ENCODE data around the gene GAMT.

The GAMT gene

DNA sequence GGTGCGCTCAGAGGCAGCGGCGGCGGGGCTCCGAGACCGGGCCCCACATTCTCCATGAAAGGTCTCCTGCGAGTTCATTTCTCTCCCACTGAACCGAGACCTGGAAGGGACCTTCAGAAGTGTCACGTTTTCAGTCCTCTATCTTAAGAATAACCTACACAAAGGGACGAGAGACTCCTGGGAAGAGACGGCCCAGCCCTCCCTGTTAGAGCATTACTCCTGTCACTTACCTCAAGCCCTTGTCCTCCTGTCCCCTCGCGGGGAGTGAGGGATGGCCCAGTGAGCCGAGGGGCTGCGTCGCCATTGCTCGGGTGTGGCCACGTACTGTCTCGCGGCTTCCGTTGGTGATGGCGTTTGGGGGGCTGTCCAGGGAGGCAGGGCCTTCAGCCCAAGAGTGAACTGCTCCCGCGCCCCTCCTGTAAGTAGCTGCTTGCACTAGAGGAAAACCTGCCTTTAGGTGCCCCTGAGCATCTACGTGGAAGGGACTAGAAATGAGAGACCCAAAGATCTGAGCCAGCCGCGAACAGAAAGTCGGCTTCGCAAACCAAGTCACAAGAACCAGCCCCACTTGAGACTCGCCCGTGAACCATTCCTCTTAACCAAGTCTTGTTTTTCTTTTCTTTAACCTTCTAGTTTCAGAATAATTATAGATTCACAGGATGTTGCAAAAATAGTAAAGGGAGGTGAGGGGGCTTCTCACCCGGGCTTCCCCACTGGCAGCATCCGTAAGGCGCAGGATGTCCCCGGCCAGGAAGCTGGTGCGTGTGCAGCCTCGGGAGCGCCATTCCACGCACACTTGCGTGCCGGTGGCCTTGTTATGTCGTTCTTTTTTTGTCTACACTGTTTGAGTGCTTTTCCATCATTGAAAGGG, 38.7 kb downstream of the GAMT start:
- no peak for DNase-seq

GRCh38 chr19:1361601-1362386, 39.5 kb downstream of the GAMT start:
- no peak for DNase-seq

DNA sequence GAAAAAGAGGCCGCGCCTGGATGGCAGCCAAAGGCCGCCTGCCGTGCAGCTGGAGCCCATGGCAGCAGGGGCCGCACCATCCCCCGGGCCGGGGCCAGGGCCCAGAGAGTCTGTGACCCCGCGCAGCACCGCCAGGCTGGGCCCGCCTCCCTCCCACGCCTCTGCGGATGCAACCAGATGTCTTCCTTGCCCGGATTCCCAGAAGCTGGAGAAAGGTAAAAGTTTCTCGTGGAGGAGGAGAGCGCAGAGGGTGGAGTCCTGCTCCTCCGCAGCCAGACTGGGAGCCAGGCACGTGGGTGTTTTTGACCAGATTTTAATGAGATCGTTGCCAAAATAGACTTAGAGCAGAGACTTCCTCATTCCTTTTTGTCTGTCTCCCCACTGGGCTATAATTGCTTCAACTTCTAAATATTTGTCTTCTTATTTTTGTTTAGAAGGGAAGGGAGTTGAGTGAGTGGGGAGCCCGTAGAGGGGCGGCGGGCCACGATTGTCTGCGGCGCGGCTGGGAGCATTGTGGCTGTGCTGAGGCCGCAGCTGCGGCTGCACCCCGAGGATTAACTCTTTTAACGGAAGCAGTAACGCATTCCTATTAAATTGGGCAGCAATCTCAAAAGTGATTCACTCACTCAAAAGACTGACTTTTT, 40.4 kb downstream of the GAMT start:
- DNase-seq: no peak

GRCh38 chr19:1360126-1360817, 41.1 kb downstream of the GAMT start:
- no peak for DNase-seq

DNA sequence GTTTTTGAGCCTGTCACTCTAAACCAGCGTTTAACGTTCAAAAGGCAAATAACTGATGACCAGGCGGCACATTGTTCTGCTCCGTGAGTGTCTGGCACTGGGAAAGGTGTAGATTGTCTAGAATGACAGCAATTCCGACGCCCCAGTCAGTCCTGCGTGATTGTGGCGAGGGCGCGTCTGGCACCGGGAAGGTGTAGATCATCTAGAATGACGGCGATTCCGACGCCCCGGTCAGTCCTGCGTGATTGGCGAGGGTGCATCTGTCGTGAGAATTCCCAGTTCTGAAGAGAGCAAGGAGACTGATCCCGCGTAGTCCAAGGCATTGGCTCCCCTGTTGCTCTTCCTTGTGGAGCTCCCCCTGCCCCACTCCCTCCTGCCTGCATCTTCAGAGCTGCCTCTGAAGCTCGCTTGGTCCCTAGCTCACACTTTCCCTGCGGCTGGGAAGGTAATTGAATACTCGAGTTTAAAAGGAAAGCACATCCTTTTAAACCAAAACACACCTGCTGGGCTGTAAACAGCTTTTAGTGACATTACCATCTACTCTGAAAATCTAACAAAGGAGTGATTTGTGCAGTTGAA, 43.7 kb downstream of the GAMT start:
- DNase-seq: no peak

GRCh38 chr19:1356508-1356865, 44.9 kb downstream of the GAMT start:
- no peak for DNase-seq

DNA sequence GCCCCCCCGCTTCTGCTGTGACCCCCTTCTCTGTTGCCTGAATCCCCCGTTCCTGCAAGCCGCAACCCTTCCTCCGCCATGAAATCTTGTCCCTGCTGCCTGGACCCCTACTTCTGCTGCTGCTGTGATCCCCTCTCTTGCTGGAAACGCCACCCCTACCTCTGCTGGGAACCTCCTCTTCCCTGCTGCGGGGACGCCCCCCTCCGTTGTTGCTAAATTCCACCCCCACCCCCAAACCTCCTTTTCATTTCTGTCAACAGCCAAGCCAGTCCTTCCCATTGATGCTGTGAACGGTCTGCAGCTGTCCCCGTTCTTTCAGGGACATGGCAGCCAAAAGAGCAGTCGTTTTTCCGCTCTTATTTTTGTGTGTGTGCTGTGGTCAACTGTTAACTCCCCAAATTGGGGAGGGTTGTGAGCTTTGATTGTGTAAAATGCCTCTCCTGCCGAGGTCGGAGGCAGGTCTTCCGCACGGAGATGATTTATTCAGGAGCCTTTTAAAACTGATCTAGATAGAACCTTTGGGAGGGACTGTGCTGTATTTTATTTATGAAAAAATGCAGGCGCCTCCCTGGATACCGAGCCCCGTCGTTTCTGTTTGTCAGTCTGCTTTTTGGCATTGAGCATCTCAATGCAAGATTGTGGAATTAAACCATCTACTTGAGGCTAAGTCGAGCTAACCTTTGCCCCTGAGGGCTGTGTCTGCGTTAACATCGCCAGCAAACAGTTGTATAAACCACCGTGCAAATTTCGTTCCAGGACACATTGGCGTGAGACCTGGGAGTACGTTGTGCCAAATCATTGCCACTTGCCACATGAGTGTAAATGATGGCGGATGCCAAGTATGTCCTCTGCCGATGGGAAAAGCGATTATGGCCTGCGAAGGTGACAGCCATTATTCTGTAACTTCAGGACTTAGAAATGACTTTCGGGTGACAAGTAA, 45.5 kb downstream of the GAMT start:
- DNase-seq: no peak

DNA sequence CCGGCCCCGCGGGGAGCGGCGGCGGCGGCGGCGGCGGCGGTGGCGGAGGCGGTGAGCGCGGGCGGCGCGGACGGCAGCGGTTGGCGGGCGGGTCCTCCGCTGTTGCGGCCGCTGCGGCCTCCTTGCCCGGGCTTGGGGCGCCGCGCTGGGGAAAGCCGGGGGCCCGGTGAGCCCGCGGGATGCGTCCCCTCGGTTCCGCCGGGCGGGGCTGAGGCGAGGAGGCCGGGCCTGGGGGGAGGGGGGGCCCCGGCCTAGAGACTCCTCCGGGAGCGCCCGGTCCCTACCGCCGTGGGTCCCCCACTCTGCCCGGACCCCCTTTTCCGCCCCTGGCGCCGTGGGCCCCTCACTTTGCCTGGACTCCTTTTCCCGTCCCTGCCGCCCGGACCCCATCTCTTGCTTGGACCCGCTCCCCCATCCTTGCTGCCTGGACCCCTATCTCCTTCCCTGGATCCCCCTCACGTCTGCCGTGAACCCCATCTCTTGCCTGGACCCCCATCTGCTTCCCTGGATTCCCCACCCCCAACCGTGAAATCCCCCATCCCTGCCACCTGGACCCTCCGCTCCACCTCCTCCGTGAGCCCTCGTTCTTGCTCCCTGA, 46.3 kb downstream of the GAMT start:
- no peak for DNase-seq

DNA sequence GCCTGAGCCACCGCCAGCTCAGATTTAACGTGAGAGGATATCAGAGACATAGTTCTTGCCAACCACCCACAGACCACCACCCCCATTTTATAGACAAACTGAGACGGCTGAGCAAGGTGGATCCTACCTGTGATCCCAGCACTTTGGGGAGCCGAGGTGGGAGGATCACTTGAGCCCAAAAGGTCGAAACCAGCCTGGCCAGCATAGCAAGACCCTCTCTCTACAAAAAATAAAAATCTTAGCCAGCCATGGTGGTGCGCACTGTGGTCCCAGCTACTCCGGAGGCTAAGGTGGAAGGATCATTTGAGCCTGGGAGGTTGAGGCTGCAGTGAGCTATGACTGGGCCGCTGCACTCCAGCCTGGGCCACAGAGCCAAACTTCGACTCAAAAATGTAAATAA, 48.2 kb downstream of the GAMT start:
- no peak for DNase-seq

DNA sequence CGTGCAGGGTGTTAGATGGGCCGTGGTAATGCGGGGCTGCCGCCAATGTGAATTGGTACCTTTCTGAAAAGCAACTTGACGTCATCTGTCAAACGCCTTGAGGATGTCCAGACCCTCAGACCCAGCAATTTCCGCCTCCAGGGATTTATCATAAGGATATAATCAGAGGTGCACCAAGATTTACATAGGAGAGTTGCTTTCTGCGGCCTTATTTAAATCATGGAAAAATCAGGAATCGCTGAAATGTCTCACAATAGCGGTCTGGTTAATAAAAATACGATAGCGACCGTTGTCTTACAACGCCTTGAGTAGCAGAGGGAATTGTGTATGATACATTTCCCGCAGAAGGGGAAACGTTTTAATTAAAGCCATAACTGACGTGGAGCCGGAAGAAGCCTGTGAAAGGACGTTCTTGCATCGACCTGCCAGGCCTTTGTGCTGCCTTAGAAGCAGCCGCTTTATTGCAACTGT, 49.9 kb downstream of the GAMT start:
- no peak for DNase-seq

DNA sequence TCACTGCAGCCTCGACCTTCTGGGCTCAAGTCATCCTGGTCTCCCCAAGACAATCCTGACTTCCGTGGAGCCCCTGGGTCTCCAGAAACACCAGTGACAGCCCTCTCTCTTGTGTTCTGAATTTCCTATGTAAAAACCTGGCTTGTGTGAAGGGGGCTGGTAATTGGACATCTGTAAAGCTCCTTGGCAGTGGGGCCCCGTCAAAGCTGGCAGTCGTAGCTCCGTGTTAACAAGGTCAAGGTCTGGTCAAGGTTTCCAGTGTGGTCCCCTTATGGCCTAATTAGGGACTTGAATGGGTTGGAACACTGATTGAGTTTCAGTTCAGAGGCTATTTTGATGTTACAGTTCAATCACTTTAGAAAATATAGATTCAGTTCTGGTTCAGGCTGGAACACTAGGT, 50.5 kb downstream of the GAMT start:
- no peak for DNase-seq

DNA sequence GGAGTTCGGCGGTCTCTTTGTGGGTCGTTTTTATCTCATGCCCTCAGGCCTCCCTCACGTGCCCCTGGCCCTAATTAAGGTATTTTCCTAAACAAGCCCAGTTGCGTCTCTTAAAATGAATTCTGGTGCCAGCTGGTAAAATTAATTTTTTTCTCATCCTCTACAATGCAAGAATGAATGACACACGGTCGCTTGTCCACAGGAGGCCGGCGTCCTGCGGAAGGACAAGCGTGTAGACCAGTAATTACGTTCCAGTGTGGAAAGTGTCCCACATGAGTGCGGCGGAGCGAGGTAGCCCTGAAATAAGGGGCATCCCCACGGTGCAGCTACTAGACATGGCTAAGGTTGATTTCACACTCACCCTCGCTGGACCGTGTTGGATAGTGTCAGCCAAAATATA, 52.1 kb downstream of the GAMT start:
- no peak for DNase-seq

All from DMS153 (cell line).